GM11168 (cell line): Measurements from ENCODE around the gene DISP1.

ENCODE experiments used
- in situ Hi-C: fragments of 300-500 bp; cut with MboI; formaldehyde crosslinking; loops from one replicate; pipeline ENCODE4 v1.12.0; 2022; ENCODE audit warnings: low sequenced_read_pairs; ENCODE audit not compliant: unreplicated experiment

The DISP1 gene

GRCh38 chr1:222814536-222815439 is at the start of gene DISP1:
Gene DISP1, plus strand, starts transcription at chr1:222815039. Its CDS starts 127,785 bp downstream, at chr1:222942824.
- in situ Hi-C loops: no loop called here

GRCh38 chr1:222767152-222767571 is 47.7 kb upstream of the DISP1 start:
- in situ Hi-C loops: no loop called here

GRCh38 chr1:222768592-222768991 is 46.2 kb upstream of the DISP1 start:
- in situ Hi-C loops: no loop called here

GRCh38 chr1:222769181-222769580 is 45.7 kb upstream of the DISP1 start:
- in situ Hi-C loops: no loop called here

- in situ Hi-C loops: no loop called here
Observed at GRCh38 chr1:222769971-222770620, 44.7 kb upstream of the DISP1 start.

GRCh38 chr1:222772996-222773379 is 41.9 kb upstream of the DISP1 start:
- in situ Hi-C loops: no loop called here

- in situ Hi-C loops: no loop called here
Observed at GRCh38 chr1:222777463-222777862, 37.4 kb upstream of the DISP1 start.

GRCh38 chr1:222777977-222778376 is 36.9 kb upstream of the DISP1 start:
- in situ Hi-C loops: no loop called here

- in situ Hi-C loops: no loop called here
Observed at GRCh38 chr1:222781251-222781650, 33.6 kb upstream of the DISP1 start.

- in situ Hi-C loops: no loop called here
Observed at GRCh38 chr1:222783051-222783450, 31.8 kb upstream of the DISP1 start.

GRCh38 chr1:222784371-222784770 is 30.5 kb upstream of the DISP1 start:
- in situ Hi-C loops: no loop called here

GRCh38 chr1:222784916-222785315 is 29.9 kb upstream of the DISP1 start:
- in situ Hi-C loops: no loop called here

- in situ Hi-C loops: no loop called here
Observed at GRCh38 chr1:222785529-222785928, 29.3 kb upstream of the DISP1 start.

- in situ Hi-C loops: no loop called here
Observed at GRCh38 chr1:222786121-222786520, 28.7 kb upstream of the DISP1 start.

- in situ Hi-C loops: no loop called here
Observed at GRCh38 chr1:222787729-222788128, 27.1 kb upstream of the DISP1 start.

- in situ Hi-C loops: no loop called here
Observed at GRCh38 chr1:222788402-222789156, 26.3 kb upstream of the DISP1 start.

- in situ Hi-C loops: loop anchor here (5.0 kb wide), 1 partner anchor 307 kb away; no protein-coding TSS in a partner anchor
Observed at GRCh38 chr1:222790115-222790514, 24.7 kb upstream of the DISP1 start.

GRCh38 chr1:222790520-222790919 is 24.3 kb upstream of the DISP1 start:
- in situ Hi-C loops: loop anchor here (5.0 kb wide), 1 partner anchor 307 kb away; no protein-coding TSS in a partner anchor

GRCh38 chr1:222791006-222791710 is 23.7 kb upstream of the DISP1 start:
- in situ Hi-C loops: loop anchor here (5.0 kb wide), 1 partner anchor 306 kb away; no protein-coding TSS in a partner anchor

- in situ Hi-C loops: loop anchor here (5.0 kb wide), 1 partner anchor 305 kb away; no protein-coding TSS in a partner anchor
Observed at GRCh38 chr1:222792744-222793143, 22.1 kb upstream of the DISP1 start.
